Retinal pigment epithelial cell (primary cell): ENCODE data around the gene RPL3.
A peak's percentile ranks its signal among the peaks of the same experiment; 100 is the strongest.

ENCODE experiments used
- DNase-seq: peaks from one replicate; pipeline ENCODE4 v3.0.0-alpha.2; 2010; ENCODE audit warnings: low read depth
- H3K4me3 ChIP-seq: 2 replicates; pipeline ENCODE4 v1.5.1; 2011; ENCODE audit warnings: mild to moderate bottlenecking, low read length, control low read depth, moderate library complexity
- CTCF ChIP-seq: conservative IDR thresholded peaks from 2 replicates; pipeline ENCODE4 v1.5.1; 2011; ENCODE audit warnings: low read depth, low read length, control low read depth, inconsistent platforms

RPL3 gene

GRCh38 chr22:39314251-39314971 lies 5.0 kb downstream of the RPL3 start:
- H3K4me3 ChIP-seq = no peak overlapping the region
- DNase-seq = no peak
- peak; percentile 23 for TF ChIP-seq CTCF

- no peak for DNase-seq
- no peak overlapping the region for H3K4me3 ChIP-seq
- no peak for TF ChIP-seq CTCF
Observed at GRCh38 chr22:39313258-39314001, 6.0 kb downstream of the RPL3 start.

GRCh38 chr22:39312410-39312809 lies 7.0 kb downstream of the RPL3 start:
- DNase-seq = no peak
- TF ChIP-seq CTCF = no peak
- no peak overlapping the region for H3K4me3 ChIP-seq

- no peak for DNase-seq
- no peak for TF ChIP-seq CTCF
- no peak overlapping the region for H3K4me3 ChIP-seq
Observed at GRCh38 chr22:39311592-39312400, 7.6 kb downstream of the RPL3 start.

- TF ChIP-seq CTCF = no peak
- DNase-seq = no peak
- no peak overlapping the region for H3K4me3 ChIP-seq
Observed at GRCh38 chr22:39309881-39310714, 9.3 kb downstream of the RPL3 start.

GRCh38 chr22:39309364-39309861 lies 10.0 kb downstream of the RPL3 start:
- H3K4me3 ChIP-seq = no peak overlapping the region
- TF ChIP-seq CTCF = peak; percentile 16
- no peak for DNase-seq
